ENCODE data around the gene MICOS13. TPM values are rescaled to one million over a fixed set of nuclear protein-coding genes. Genes with fewer than 3 reads are reported as not detected.

Gene MICOS13
- polyA plus RNA-seq, 1 donor from 2014 or later, result 46.0 TPM

DNA sequence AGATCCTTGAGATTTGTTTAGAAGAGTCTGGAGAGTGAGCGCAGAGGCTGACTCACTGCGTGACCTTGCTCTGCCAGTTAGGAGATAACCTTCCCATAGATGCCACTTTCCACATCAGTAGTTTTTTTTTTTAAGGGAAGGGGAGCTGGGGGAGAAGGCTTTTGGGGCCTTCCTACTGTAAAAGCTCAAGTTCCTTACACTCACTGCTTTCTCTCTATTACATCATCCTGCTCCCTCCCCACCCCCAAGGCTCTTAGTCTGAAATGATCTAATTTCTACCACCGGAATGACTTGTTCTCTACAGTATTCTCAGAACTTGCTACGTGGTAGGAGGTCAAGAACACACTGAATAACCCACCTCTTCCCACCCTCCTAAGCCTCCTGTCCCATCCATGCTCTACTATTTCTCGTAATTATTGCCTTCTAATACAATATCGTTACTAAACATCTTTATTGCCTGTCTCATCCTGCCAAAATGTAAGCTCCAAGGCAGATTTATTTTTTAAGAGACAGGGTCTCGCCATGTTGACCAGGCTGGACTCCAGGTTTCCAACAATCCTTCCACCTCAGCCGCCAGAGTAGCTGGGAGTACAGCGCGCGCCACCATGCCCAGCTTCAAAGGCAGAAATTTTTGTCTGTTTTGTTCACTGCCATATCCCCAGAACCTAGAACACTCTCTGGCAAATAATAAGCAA is 38.4 kb upstream of the MICOS13 start:
- H3K9me2 ChIP-seq (ENCODE audit: insufficient read depth, low read length), result no peaks in the 10 kb centered on the region
- no peak for TF ChIP-seq SMC3 (conservative IDR thresholded peaks at IDR 0.05; ENCODE audit: poor library complexity)
- TF ChIP-seq, protein P1, sequence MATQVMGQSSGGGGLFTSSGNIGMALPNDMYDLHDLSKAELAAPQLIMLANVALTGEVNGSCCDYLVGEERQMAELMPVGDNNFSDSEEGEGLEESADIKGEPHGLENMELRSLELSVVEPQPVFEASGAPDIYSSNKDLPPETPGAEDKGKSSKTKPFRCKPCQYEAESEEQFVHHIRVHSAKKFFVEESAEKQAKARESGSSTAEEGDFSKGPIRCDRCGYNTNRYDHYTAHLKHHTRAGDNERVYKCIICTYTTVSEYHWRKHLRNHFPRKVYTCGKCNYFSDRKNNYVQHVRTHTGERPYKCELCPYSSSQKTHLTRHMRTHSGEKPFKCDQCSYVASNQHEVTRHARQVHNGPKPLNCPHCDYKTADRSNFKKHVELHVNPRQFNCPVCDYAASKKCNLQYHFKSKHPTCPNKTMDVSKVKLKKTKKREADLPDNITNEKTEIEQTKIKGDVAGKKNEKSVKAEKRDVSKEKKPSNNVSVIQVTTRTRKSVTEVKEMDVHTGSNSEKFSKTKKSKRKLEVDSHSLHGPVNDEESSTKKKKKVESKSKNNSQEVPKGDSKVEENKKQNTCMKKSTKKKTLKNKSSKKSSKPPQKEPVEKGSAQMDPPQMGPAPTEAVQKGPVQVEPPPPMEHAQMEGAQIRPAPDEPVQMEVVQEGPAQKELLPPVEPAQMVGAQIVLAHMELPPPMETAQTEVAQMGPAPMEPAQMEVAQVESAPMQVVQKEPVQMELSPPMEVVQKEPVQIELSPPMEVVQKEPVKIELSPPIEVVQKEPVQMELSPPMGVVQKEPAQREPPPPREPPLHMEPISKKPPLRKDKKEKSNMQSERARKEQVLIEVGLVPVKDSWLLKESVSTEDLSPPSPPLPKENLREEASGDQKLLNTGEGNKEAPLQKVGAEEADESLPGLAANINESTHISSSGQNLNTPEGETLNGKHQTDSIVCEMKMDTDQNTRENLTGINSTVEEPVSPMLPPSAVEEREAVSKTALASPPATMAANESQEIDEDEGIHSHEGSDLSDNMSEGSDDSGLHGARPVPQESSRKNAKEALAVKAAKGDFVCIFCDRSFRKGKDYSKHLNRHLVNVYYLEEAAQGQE (IDR thresholded peaks at IDR 0.05; ENCODE audit: borderline replicate concordance), result no peak
- H3K4me3 ChIP-seq (ENCODE audit: low read length), result peak overlapping the region; percentile 68
- no peaks in the 10 kb centered on the region for H3F3A ChIP-seq (ENCODE audit: insufficient read depth, low read length, poor library complexity, severe bottlenecking)
- no peaks in the 10 kb centered on the region for H3K27me3 ChIP-seq (ENCODE audit: insufficient read depth, low read depth, low read length)
- H3K4me2 ChIP-seq (ENCODE audit: low read length), result peak overlapping the region; percentile 35
- H3K9ac ChIP-seq (ENCODE audit: low read length), result peak overlapping the region; percentile 75
- H2AFZ ChIP-seq (ENCODE audit: low read depth, low read length), result no peak overlapping the region
- H4K20me1 ChIP-seq (ENCODE audit: insufficient read depth), result no peaks in the 10 kb centered on the region
- no peaks in the 10 kb centered on the region for H3K36me3 ChIP-seq (ENCODE audit: insufficient read depth, low read length)
- H3K27ac ChIP-seq (ENCODE audit: low read length), result no peak overlapping the region
- no peaks in the 10 kb centered on the region for H3K9me3 ChIP-seq (ENCODE audit: low read length)
- peaks cover 24% of the 10 kb centered on the region for H3K79me2 ChIP-seq (replicated peaks; ENCODE audit: insufficient read depth, low read length)

DNA sequence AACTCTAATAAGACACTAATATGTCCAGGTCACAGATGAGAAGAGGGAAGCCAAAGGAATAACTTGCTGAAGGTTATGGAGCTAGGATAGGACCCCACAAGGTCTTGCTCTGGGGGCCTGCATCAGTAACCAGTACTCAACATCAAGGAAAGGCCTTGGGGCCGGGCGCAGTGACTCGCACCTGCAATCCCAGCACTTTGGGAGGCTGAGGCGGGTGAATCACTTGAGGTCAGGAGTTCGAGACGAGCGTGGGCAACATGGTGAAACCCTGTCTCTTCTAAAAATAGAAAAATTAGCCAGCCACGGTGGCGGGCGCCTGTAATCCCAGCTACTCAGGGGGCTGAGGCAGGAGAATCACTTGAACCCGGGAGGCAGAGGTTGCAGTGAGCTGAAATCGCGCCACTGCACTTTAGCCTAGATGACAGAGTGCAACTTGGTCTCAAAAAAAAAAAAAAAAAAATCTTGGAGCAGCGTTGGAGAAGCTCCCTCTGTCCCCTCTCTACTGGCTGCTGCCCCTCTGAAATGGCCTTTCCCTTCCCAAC is 37.8 kb upstream of the MICOS13 start:
- Histone ChIP-seq H4K20me1 (ENCODE audit: insufficient read depth) (no peaks in the 10 kb centered on the region), H3K36me3 (ENCODE audit: insufficient read depth, low read length) (no peaks in the 10 kb centered on the region), H3K4me3 (ENCODE audit: low read length) (peak overlapping the region; percentile 68), H3F3A (ENCODE audit: insufficient read depth, low read length, poor library complexity, severe bottlenecking) (no peaks in the 10 kb centered on the region), H2AFZ (ENCODE audit: low read depth, low read length) (no peak overlapping the region), H3K27ac (ENCODE audit: low read length) (no peak overlapping the region), H3K9ac (ENCODE audit: low read length) (no peak overlapping the region), H3K9me3 (ENCODE audit: low read length) (no peaks in the 10 kb centered on the region), H3K27me3 (ENCODE audit: insufficient read depth, low read depth, low read length) (no peaks in the 10 kb centered on the region), H3K79me2 (replicated peaks; ENCODE audit: insufficient read depth, low read length) (peaks cover 24% of the 10 kb centered on the region), H3K9me2 (ENCODE audit: insufficient read depth, low read length) (no peaks in the 10 kb centered on the region), H3K4me2 (ENCODE audit: low read length) (no peak overlapping the region)
- TF ChIP-seq MXI1 (conservative IDR thresholded peaks at IDR 0.05; ENCODE audit: poor library complexity, severe bottlenecking) (no peak), TAF1 (IDR thresholded peaks at IDR 0.05; ENCODE audit: low read depth) (no peak), EZH2 (IDR thresholded peaks at IDR 0.05; ENCODE audit: borderline replicate concordance, insufficient read depth, low read length, poor library complexity, severe bottlenecking) (no peak), EP300 (conservative IDR thresholded peaks at IDR 0.05; ENCODE audit: poor library complexity, severe bottlenecking) (no peak), SMC3 (conservative IDR thresholded peaks at IDR 0.05; ENCODE audit: poor library complexity) (no peak), RAD21 (conservative IDR thresholded peaks at IDR 0.05) (no peak), POLR2AphosphoS5 (IDR thresholded peaks at IDR 0.05) (no peak)
- TF ChIP-seq, protein P1 (IDR thresholded peaks at IDR 0.05; ENCODE audit: borderline replicate concordance), result no peak
- TF ChIP-seq, protein P2, sequence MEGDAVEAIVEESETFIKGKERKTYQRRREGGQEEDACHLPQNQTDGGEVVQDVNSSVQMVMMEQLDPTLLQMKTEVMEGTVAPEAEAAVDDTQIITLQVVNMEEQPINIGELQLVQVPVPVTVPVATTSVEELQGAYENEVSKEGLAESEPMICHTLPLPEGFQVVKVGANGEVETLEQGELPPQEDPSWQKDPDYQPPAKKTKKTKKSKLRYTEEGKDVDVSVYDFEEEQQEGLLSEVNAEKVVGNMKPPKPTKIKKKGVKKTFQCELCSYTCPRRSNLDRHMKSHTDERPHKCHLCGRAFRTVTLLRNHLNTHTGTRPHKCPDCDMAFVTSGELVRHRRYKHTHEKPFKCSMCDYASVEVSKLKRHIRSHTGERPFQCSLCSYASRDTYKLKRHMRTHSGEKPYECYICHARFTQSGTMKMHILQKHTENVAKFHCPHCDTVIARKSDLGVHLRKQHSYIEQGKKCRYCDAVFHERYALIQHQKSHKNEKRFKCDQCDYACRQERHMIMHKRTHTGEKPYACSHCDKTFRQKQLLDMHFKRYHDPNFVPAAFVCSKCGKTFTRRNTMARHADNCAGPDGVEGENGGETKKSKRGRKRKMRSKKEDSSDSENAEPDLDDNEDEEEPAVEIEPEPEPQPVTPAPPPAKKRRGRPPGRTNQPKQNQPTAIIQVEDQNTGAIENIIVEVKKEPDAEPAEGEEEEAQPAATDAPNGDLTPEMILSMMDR (IDR thresholded peaks at IDR 0.05; ENCODE audit: poor library complexity, severe bottlenecking), result no peak
